Stimulated activated naive CD8-positive, alpha-beta T cell treated with anti-CD3 and anti-CD28 coated beads, Interleukin-15, Interleukin-2, amounts not matched to agents 100 ng/mL and 50 ng/mL, for 24 hours (primary cell): ENCODE data around the gene SLC7A8.

Experiments
- H3K27ac Mint-ChIP-seq: one replicate; pipeline ENCODE4 v1.8.0; 2021; ENCODE audit warnings: mild to moderate bottlenecking, mixed read lengths
- H3K27me3 Mint-ChIP-seq: one replicate; pipeline ENCODE4 v1.8.0; 2021; ENCODE audit warnings: mixed read lengths
- H3K36me3 Mint-ChIP-seq: one replicate; pipeline ENCODE4 v1.8.0; 2021; ENCODE audit warnings: low read depth, mixed read lengths
- H3K4me1 Mint-ChIP-seq: one replicate; pipeline ENCODE4 v1.8.0; 2021; ENCODE audit warnings: low read depth, mixed read lengths
- H3K4me3 Mint-ChIP-seq: one replicate; pipeline ENCODE4 v1.8.0; 2021; ENCODE audit warnings: mild to moderate bottlenecking, mixed read lengths
- H3K9me3 Mint-ChIP-seq: one replicate; pipeline ENCODE4 v1.8.0; 2021; ENCODE audit warnings: mixed read lengths

Gene SLC7A8

GRCh38 chr14:23137192-23137812 lies 46.2 kb downstream of the SLC7A8 start:
- Mint-ChIP-seq H3K27ac (no peak overlapping the region), H3K27me3 (no peaks in the 10 kb centered on the region), H3K4me1 (no peaks in the 10 kb centered on the region), H3K36me3 (no peaks in the 10 kb centered on the region), H3K4me3 (no peak overlapping the region), H3K9me3 (no peaks in the 10 kb centered on the region)

GRCh38 chr14:23136566-23137133 lies 46.8 kb downstream of the SLC7A8 start:
- H3K27ac Mint-ChIP-seq = no peak overlapping the region
- no peaks in the 10 kb centered on the region for H3K4me1 Mint-ChIP-seq
- H3K4me3 Mint-ChIP-seq = no peak overlapping the region
- H3K9me3 Mint-ChIP-seq = no peaks in the 10 kb centered on the region
- H3K27me3 Mint-ChIP-seq = no peaks in the 10 kb centered on the region
- H3K36me3 Mint-ChIP-seq = no peaks in the 10 kb centered on the region

- Mint-ChIP-seq H3K27me3 (no peaks in the 10 kb centered on the region), H3K4me1 (no peaks in the 10 kb centered on the region), H3K36me3 (no peaks in the 10 kb centered on the region), H3K4me3 (no peak overlapping the region), H3K9me3 (no peaks in the 10 kb centered on the region), H3K27ac (no peak overlapping the region)
These were observed 50.5 kb downstream of the SLC7A8 start for GRCh38 chr14:23132970-23133369.

- Mint-ChIP-seq H3K4me1 (no peaks in the 10 kb centered on the region), H3K27me3 (no peaks in the 10 kb centered on the region), H3K4me3 (no peak overlapping the region), H3K27ac (no peak overlapping the region), H3K9me3 (no peaks in the 10 kb centered on the region), H3K36me3 (no peaks in the 10 kb centered on the region)
These were observed 52.0 kb downstream of the SLC7A8 start for GRCh38 chr14:23131482-23131881.

- Mint-ChIP-seq H3K9me3 (no peaks in the 10 kb centered on the region), H3K4me3 (no peak overlapping the region), H3K27ac (no peak overlapping the region), H3K27me3 (no peaks in the 10 kb centered on the region), H3K4me1 (no peaks in the 10 kb centered on the region), H3K36me3 (no peaks in the 10 kb centered on the region)
These were observed 52.6 kb downstream of the SLC7A8 start for GRCh38 chr14:23130871-23131270.

- no peak overlapping the region for H3K4me3 Mint-ChIP-seq
- H3K4me1 Mint-ChIP-seq = no peaks in the 10 kb centered on the region
- H3K36me3 Mint-ChIP-seq = no peaks in the 10 kb centered on the region
- H3K9me3 Mint-ChIP-seq = no peaks in the 10 kb centered on the region
- H3K27ac Mint-ChIP-seq = no peak overlapping the region
- H3K27me3 Mint-ChIP-seq = no peaks in the 10 kb centered on the region
These were observed 53.6 kb downstream of the SLC7A8 start for GRCh38 chr14:23129759-23130316.

- Mint-ChIP-seq H3K4me3 (no peak overlapping the region), H3K4me1 (no peaks in the 10 kb centered on the region), H3K27ac (no peak overlapping the region), H3K27me3 (no peaks in the 10 kb centered on the region), H3K36me3 (no peaks in the 10 kb centered on the region), H3K9me3 (no peaks in the 10 kb centered on the region)
These were observed 54.3 kb downstream of the SLC7A8 start for GRCh38 chr14:23128969-23129758.

GRCh38 chr14:23127861-23128260 lies 55.6 kb downstream of the SLC7A8 start:
- Mint-ChIP-seq H3K27ac (no peak overlapping the region), H3K27me3 (no peaks in the 10 kb centered on the region), H3K4me1 (no peaks in the 10 kb centered on the region)

GRCh38 chr14:23126548-23127278 lies 56.7 kb downstream of the SLC7A8 start:
- Mint-ChIP-seq H3K9me3 (no peaks in the 10 kb centered on the region), H3K4me3 (no peak overlapping the region), H3K27ac (no peak overlapping the region), H3K36me3 (no peaks in the 10 kb centered on the region), H3K4me1 (no peaks in the 10 kb centered on the region), H3K27me3 (no peaks in the 10 kb centered on the region)

More at GRCh38 chr14:23127861-23128260, 55.6 kb downstream of the SLC7A8 start:
- Mint-ChIP-seq H3K9me3 (no peaks in the 10 kb centered on the region), H3K4me3 (no peak overlapping the region), H3K36me3 (no peaks in the 10 kb centered on the region)

GRCh38 chr14:23125933-23126524 lies 57.4 kb downstream of the SLC7A8 start:
- H3K9me3 Mint-ChIP-seq = no peaks in the 10 kb centered on the region
- no peaks in the 10 kb centered on the region for H3K36me3 Mint-ChIP-seq
- no peaks in the 10 kb centered on the region for H3K27me3 Mint-ChIP-seq
- peaks cover 6% of the 10 kb centered on the region for H3K4me1 Mint-ChIP-seq
- no peak overlapping the region for H3K27ac Mint-ChIP-seq
- no peak overlapping the region for H3K4me3 Mint-ChIP-seq

GRCh38 chr14:23125011-23125410 lies 58.4 kb downstream of the SLC7A8 start:
- Mint-ChIP-seq H3K27ac (no peak overlapping the region), H3K9me3 (no peaks in the 10 kb centered on the region), H3K27me3 (no peaks in the 10 kb centered on the region), H3K4me1 (peaks cover 16% of the 10 kb centered on the region), H3K4me3 (no peak overlapping the region), H3K36me3 (no peaks in the 10 kb centered on the region)

GRCh38 chr14:23124337-23124954 lies 59.0 kb downstream of the SLC7A8 start:
- Mint-ChIP-seq H3K36me3 (no peaks in the 10 kb centered on the region), H3K27ac (no peak overlapping the region), H3K27me3 (no peaks in the 10 kb centered on the region), H3K9me3 (no peaks in the 10 kb centered on the region), H3K4me1 (peaks cover 22% of the 10 kb centered on the region), H3K4me3 (no peak overlapping the region)

- no peak overlapping the region for H3K4me3 Mint-ChIP-seq
- no peak overlapping the region for H3K27ac Mint-ChIP-seq
- H3K9me3 Mint-ChIP-seq = no peaks in the 10 kb centered on the region
- no peaks in the 10 kb centered on the region for H3K27me3 Mint-ChIP-seq
- H3K36me3 Mint-ChIP-seq = no peaks in the 10 kb centered on the region
- H3K4me1 Mint-ChIP-seq = peaks cover 31% of the 10 kb centered on the region
These were observed 60.0 kb downstream of the SLC7A8 start for GRCh38 chr14:23123419-23123818.

- no peaks in the 10 kb centered on the region for H3K36me3 Mint-ChIP-seq
- no peak overlapping the region for H3K4me3 Mint-ChIP-seq
- H3K27me3 Mint-ChIP-seq = no peaks in the 10 kb centered on the region
- peaks cover 35% of the 10 kb centered on the region for H3K4me1 Mint-ChIP-seq
- no peaks in the 10 kb centered on the region for H3K9me3 Mint-ChIP-seq
- H3K27ac Mint-ChIP-seq = no peak overlapping the region
These were observed 61.4 kb downstream of the SLC7A8 start for GRCh38 chr14:23122086-23122485.
